ENCODE results near the gene REXO2. TPM values are rescaled to one million over a fixed set of nuclear protein-coding genes. Genes with fewer than 3 reads are reported as not detected.

The REXO2 gene
- total and polyA plus RNA-seq, 12 donors = 85.4 to 204 (median 167) TPM

- Histone ChIP-seq H3K27ac (no peak overlapping the region), H3K27me3 (no peaks in the 10 kb centered on the region), H3K36me3 (peaks cover 0 to 79% (median 19%) of the 10 kb centered on the region in 9 donors), H3K4me3 (no peak overlapping the region), H3K9me3 (no peaks in the 10 kb centered on the region), H3K4me1 (peaks cover 0 to 26% (median 11%) of the 10 kb centered on the region in 9 donors)
- no peak for DNase-seq
- intact Hi-C loops (cut with DNase I) = loop anchor here in 1 of 10 donors (5.0 kb wide), 1 partner anchor 50 kb away; the partner anchor contains the start of genes C11orf71 and RBM7
- 97 to 98% methylated on average over 3 of the region's 3 CpGs for WGBS, 2 donors
- no peak for ATAC-seq
- TF ChIP-seq CTCF (IDR thresholded peaks at IDR 0.05) = no peak
These were observed 13.1 kb downstream of the REXO2 start for GRCh38 chr11:114452399-114452798.

GRCh38 chr11:114463999-114464398 is 24.7 kb downstream of the REXO2 start:
- intact Hi-C loops (cut with DNase I) = no loop called here
- no peak for DNase-seq
- Histone ChIP-seq H3K9me3 (peaks cover 0 to 14% (median 0%) of the 10 kb centered on the region in 11 donors), H3K4me3 (no peak overlapping the region), H3K27me3 (no peaks in the 10 kb centered on the region), H3K36me3 (peaks cover 0 to 12% (median 0%) of the 10 kb centered on the region in 9 donors), H3K27ac (no peak overlapping the region), H3K4me1 (peaks cover 0 to 7% (median 0%) of the 10 kb centered on the region in 9 donors)
- TF ChIP-seq CTCF (IDR thresholded peaks at IDR 0.05) = no peak
- 97 to 98% methylated on average over 2 of the region's 2 CpGs for WGBS, 2 donors
- ATAC-seq = no peak

GRCh38 chr11:114466742-114467141 is 27.5 kb downstream of the REXO2 start:
- Histone ChIP-seq H3K36me3 (peaks cover 0 to 7% (median 0%) of the 10 kb centered on the region in 9 donors), H3K27me3 (no peaks in the 10 kb centered on the region), H3K4me1 (peaks cover 0 to 7% (median 0%) of the 10 kb centered on the region in 9 donors), H3K27ac (peak overlapping the region in 2 of 10 donors; percentile 29 to 30), H3K4me3 (no peak overlapping the region), H3K9me3 (peaks cover 0 to 13% (median 0%) of the 10 kb centered on the region in 11 donors)
- intact Hi-C loops (cut with DNase I) = no loop called here
- TF ChIP-seq CTCF (IDR thresholded peaks at IDR 0.05) = no peak
- 50 to 64% methylated on average over 3 of the region's 3 CpGs for WGBS, 2 donors
- ATAC-seq (peak in 3 of 8 donors; percentile 33 to 55 (median 37)), DNase-seq (no peak)

- Histone ChIP-seq H3K4me1 (peaks cover 0 to under 1% (median 0%) of the 10 kb centered on the region in 9 donors), H3K9me3 (no peaks in the 10 kb centered on the region), H3K4me3 (no peak overlapping the region), H3K36me3 (no peaks in the 10 kb centered on the region), H3K27me3 (no peaks in the 10 kb centered on the region), H3K27ac (no peak overlapping the region)
- TF ChIP-seq CTCF (IDR thresholded peaks at IDR 0.05) = no peak
- whole genome bisulfite sequencing, 2 donors = 90 to 95% methylated on average over 2 of the region's 2 CpGs
- ATAC-seq (no peak), DNase-seq (no peak)
- intact Hi-C loops (cut with DNase I) = loop anchor here in 1 of 10 donors (10.0 kb wide), 1 partner anchor 128 kb away; no protein-coding TSS in a partner anchor
These were observed 33.4 kb downstream of the REXO2 start for GRCh38 chr11:114472661-114473060.
